ENCODE results near the gene CHST8. TPM values are rescaled to one million over a fixed set of nuclear protein-coding genes. Genes with fewer than 3 reads are reported as not detected.

CHST8 gene
- total RNA-seq, 2 donors from 2014 or later, result not detected

DNA sequence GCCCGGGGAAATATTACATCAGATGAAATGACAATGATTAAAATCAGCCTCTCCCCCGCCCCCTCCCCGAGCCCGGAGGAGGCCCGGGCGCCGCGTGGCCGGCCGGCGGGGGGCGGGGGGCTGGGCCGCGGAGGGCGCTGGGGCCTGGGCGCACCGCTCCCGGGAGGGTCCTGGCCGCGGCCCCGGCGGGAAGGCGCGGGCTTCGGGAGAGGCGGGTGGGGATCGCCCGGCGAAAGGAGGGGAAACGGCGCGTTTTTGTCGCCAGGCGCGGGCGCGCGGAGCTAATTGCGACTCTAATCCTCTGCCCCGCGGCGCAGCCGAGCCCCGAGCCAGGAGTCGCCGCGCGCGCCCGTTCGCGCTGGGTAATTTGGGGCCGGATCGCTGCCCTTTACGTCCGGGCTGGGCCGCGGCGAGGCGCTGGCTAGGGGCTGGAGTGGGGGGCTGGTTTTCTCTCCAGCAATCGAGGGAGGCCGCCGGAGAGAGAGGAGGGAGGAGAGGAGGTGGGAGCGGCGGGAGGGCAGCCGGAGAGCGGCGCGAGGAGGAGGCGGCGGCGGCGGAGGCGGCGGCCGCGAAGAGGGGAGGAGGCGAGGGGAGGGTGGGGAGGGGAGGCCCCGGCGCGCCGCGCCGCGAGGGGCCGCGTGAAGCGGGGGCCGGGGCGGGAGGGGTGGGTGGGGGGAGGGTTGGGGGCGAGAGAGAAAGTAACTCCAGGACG lies 174.6 kb downstream of the CHST8 start, which contains the start of gene KCTD15:
TSS of gene KCTD15 (plus strand) at position 707 of the 712 bp plus-strand sequence. CDS start 3,585 bp downstream, outside the sequence.
- no peaks in the 10 kb centered on the region for H3K9me3 Mint-ChIP-seq
- DNase-seq (peak; percentile 48 to 49), ATAC-seq (replicated peaks in 1 of 2) (peak; percentile 33 to 35)
- H3K4me1 Mint-ChIP-seq (ENCODE audit: low read depth), result no peaks in the 10 kb centered on the region
- H3K27ac Mint-ChIP-seq, result no peak within 1 kb of the TSS
- H3K4me3 Mint-ChIP-seq, result peak within 1 kb of the TSS; percentile 85 to 87
- no peaks in the 10 kb centered on the region for H3K36me3 Mint-ChIP-seq (ENCODE audit: insufficient read depth in 2 of 2)
- peaks cover 37% of the 10 kb centered on the region for H3K27me3 Mint-ChIP-seq (ENCODE audit: low read depth)

DNA sequence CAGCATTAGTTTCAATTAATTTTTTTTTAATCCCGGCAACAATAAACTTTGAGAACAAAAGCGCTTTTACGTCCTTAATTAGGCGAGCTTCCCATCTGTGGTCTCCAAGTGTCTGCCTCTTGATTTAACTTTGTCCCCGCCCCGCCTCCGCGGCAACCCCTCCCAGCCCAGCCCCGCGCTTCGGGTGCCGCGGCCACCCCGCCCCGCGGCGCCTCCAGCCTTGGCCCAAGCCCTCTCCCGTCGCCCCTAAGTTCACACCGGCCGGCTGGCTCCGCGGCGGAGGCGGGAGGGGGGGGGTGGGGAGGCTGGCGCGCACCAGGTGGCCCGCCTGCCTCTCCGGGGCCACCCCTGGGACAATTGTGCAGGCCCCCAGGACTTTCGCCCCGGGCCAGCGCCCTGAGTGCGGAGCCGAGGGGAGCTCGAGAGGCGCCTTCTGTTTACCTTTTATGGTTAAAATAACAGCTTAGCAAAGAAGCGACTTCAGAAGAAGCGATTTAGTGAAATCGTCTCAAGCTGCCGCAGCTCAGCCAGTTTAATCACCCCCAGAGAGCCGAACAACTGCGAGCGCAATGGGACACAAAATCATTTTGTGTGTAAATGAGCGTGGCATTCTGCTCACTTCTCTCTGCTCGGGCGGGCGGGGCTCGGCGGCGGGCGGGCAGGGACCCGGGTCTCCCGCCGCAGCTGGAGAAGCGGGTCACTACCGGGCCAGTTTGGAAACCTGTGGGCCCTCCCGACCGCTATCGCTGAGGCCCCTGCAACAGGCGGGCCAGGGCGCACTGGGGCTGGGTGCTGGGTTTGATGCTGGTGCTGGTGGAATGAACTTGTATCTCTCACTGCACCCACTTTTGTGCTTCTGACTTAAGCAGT lies 176.3 kb downstream of the CHST8 start:
- Mint-ChIP-seq H3K9me3 (no peaks in the 10 kb centered on the region), H3K4me1 (ENCODE audit: low read depth) (no peaks in the 10 kb centered on the region), H3K27me3 (ENCODE audit: low read depth) (peaks cover 25% of the 10 kb centered on the region), H3K27ac (no peak overlapping the region), H3K36me3 (ENCODE audit: insufficient read depth in 2 of 2) (no peaks in the 10 kb centered on the region), H3K4me3 (peak overlapping the region; percentile 74 to 85)
- no peak for ATAC-seq (replicated peaks in 1 of 2)
- peak in 1 of 2 donors; percentile 21 for DNase-seq

DNA sequence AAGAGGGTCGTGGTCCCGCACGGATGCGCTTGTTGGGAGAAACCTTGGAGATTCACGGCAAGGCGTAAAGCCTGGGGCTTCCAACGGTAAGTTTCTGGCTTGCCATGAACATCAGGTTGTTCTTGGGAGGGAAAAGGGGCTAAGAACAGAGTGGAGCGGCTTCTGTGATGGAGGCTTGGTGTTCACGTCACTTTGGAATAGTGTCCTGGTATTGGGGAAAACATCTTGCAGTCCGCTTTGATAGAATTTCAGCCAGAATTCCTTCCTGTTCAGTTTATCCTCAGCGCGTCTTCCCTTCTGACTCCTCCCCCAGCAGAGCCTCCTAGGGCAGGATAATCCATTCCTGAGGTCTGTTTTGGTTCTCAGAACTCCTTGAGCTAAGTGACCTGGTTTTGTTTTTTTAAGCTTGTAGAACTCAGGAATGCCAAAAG lies 176.9 kb downstream of the CHST8 start:
- Mint-ChIP-seq H3K36me3 (ENCODE audit: insufficient read depth in 2 of 2) (no peaks in the 10 kb centered on the region), H3K4me1 (ENCODE audit: low read depth) (no peaks in the 10 kb centered on the region), H3K4me3 (no peak overlapping the region), H3K27me3 (ENCODE audit: low read depth) (peaks cover 19% of the 10 kb centered on the region), H3K9me3 (no peaks in the 10 kb centered on the region), H3K27ac (no peak overlapping the region)
- DNase-seq (no peak), ATAC-seq (replicated peaks in 1 of 2) (no peak)

GRCh38 chr19:33799476-33799875 lies 177.7 kb downstream of the CHST8 start:
- Mint-ChIP-seq H3K36me3 (ENCODE audit: insufficient read depth in 2 of 2) (no peaks in the 10 kb centered on the region), H3K4me3 (no peak overlapping the region), H3K27me3 (ENCODE audit: low read depth) (peaks cover 17% of the 10 kb centered on the region), H3K4me1 (ENCODE audit: low read depth) (no peaks in the 10 kb centered on the region), H3K27ac (no peak overlapping the region), H3K9me3 (no peaks in the 10 kb centered on the region)
- no peak for ATAC-seq (replicated peaks in 1 of 2)
- no peak for DNase-seq

DNA sequence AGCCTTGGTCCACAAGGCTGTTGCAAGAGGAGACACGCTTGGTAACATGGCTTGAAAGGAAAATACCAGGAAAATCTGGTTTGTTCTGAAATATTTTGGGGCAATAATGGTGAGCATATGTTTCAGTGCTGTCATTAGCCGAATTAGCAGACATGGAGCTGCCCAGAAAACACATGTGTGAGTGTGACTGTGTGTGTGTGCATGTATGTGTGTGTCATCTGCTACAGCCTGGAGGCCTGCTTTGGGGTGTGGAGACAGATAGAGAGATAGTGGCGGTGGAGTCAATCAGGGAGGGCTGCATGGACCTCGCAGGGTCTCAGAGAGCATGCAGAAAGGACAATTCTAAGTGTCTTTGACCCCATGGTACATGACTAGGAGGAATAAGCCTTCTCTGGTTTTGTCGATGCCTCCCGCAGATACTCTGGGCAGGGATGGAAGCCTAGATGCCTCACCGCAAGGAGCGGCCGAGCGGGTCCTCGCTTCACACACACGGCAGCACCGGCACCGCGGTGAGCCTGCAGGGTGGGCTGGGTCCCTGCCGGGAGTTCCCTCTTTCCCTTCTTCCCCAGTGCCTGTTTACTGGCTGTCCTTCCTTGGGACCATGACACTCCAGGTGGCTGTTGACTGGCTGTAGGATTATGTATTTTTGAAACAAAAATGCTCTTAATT lies 178.4 kb downstream of the CHST8 start:
- no peak overlapping the region for H3K4me3 Mint-ChIP-seq
- H3K4me1 Mint-ChIP-seq (ENCODE audit: low read depth), result no peaks in the 10 kb centered on the region
- H3K36me3 Mint-ChIP-seq (ENCODE audit: insufficient read depth in 2 of 2), result no peaks in the 10 kb centered on the region
- H3K27ac Mint-ChIP-seq, result no peak overlapping the region
- DNase-seq (no peak), ATAC-seq (replicated peaks in 1 of 2) (no peak)
- H3K9me3 Mint-ChIP-seq, result no peaks in the 10 kb centered on the region
- peaks cover 17% of the 10 kb centered on the region for H3K27me3 Mint-ChIP-seq (ENCODE audit: low read depth)

GRCh38 chr19:33801411-33801810 lies 179.7 kb downstream of the CHST8 start:
- Mint-ChIP-seq H3K27me3 (ENCODE audit: low read depth) (peaks cover 17% of the 10 kb centered on the region), H3K9me3 (no peaks in the 10 kb centered on the region), H3K27ac (no peak overlapping the region), H3K4me3 (no peak overlapping the region), H3K4me1 (ENCODE audit: low read depth) (no peaks in the 10 kb centered on the region), H3K36me3 (ENCODE audit: insufficient read depth in 2 of 2) (no peaks in the 10 kb centered on the region)
- ATAC-seq (replicated peaks in 1 of 2) (no peak), DNase-seq (no peak)

DNA sequence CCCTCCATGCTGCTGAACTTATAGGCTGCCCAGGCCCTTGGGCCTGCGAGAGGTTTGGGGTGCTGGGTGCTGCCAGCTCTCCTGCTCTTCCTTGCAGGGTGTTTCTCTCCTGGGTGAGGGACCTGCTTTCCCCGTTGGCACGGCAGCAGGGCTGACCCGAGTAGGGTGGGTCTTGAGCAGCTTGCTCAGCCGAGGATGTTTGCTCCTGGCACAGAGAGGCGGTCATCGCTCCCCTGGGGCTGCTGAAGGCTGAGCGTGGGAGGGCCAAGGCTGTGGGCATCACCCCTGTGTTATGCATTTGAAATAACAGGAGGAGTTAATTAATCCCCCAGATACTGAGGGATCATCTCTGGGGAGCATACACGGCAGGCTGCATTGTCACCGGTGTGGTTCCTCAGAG lies 180.2 kb downstream of the CHST8 start:
- Mint-ChIP-seq H3K4me1 (ENCODE audit: low read depth) (no peaks in the 10 kb centered on the region), H3K4me3 (no peak overlapping the region), H3K36me3 (ENCODE audit: insufficient read depth in 2 of 2) (no peaks in the 10 kb centered on the region), H3K9me3 (no peaks in the 10 kb centered on the region), H3K27me3 (ENCODE audit: low read depth) (peaks cover 17% of the 10 kb centered on the region), H3K27ac (no peak overlapping the region)
- ATAC-seq (replicated peaks in 1 of 2) (no peak), DNase-seq (no peak)

- H3K27me3 Mint-ChIP-seq (ENCODE audit: low read depth), result peaks cover 17% of the 10 kb centered on the region
- H3K9me3 Mint-ChIP-seq, result no peaks in the 10 kb centered on the region
- DNase-seq, result no peak
- no peak overlapping the region for H3K4me3 Mint-ChIP-seq
- no peaks in the 10 kb centered on the region for H3K36me3 Mint-ChIP-seq (ENCODE audit: insufficient read depth in 2 of 2)
- no peak for ATAC-seq (replicated peaks in 1 of 2)
- no peaks in the 10 kb centered on the region for H3K4me1 Mint-ChIP-seq (ENCODE audit: low read depth)
- H3K27ac Mint-ChIP-seq, result no peak overlapping the region
Observed at GRCh38 chr19:33802801-33803200, 181.0 kb downstream of the CHST8 start.

DNA sequence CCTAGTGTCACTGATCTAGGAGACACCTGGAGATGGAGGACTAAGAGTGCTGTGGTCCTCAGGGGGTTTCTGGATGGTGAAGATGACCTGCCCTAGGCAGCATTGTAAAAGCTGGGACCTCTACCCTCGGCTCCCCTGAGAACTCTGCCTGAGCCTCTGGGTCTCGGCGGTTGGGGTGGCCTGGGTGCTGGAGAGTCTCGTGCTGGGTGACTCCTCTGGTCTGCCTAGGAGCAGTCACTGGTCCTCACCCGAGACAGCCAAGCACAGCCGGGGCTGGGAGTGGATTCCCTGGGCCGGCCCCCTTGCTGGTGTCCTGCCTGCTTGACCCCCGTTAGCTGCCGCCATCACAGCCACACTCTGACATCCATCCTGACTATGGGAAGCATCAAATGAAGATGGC lies 181.6 kb downstream of the CHST8 start:
- Mint-ChIP-seq H3K4me3 (no peak overlapping the region), H3K27ac (no peak overlapping the region), H3K36me3 (ENCODE audit: insufficient read depth in 2 of 2) (no peaks in the 10 kb centered on the region), H3K4me1 (ENCODE audit: low read depth) (no peaks in the 10 kb centered on the region), H3K9me3 (no peaks in the 10 kb centered on the region), H3K27me3 (ENCODE audit: low read depth) (peaks cover 17% of the 10 kb centered on the region)
- no peak for DNase-seq
- no peak for ATAC-seq (replicated peaks in 1 of 2)

DNA sequence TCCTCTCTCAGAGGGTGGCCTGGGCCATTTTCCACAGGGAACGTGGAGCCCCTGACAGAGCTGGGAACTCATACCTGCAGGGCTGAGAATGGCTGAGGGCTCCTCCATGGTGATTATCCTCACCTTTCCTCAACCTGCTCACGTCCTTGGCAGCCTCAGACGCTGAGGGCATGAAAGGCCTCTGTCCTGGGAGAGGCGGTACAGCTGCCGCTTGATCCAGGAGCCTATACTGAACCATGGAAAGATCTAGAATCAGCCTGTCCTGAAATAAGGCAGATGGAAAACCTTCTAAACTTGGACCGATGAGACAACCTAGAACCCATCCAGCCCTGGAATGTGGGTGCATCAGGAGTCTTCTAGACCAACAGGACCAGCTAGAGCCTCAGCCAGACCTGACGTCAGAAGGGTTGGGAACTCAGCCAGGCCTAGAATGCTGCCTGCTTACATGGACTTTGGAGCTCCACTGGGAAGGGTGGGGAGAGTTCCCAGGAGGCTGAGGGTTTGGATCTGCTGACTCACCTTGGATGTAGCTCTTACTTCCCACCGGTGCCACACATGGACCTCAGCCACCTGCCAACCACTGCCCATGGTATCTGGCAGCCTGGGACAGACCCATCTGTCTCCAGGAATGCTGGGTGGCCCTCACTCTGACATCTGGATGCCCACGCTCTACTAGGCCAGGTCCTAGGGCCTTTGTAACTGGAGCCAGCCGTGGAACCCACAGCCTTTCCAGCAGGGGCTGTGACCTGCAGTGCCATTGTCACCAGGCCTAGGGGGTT lies 182.5 kb downstream of the CHST8 start:
- Mint-ChIP-seq H3K4me1 (ENCODE audit: low read depth) (no peaks in the 10 kb centered on the region), H3K36me3 (ENCODE audit: insufficient read depth in 2 of 2) (no peaks in the 10 kb centered on the region), H3K4me3 (no peak overlapping the region), H3K9me3 (no peaks in the 10 kb centered on the region), H3K27ac (no peak overlapping the region), H3K27me3 (ENCODE audit: low read depth) (peaks cover 9% of the 10 kb centered on the region)
- DNase-seq (no peak), ATAC-seq (replicated peaks in 1 of 2) (no peak)

DNA sequence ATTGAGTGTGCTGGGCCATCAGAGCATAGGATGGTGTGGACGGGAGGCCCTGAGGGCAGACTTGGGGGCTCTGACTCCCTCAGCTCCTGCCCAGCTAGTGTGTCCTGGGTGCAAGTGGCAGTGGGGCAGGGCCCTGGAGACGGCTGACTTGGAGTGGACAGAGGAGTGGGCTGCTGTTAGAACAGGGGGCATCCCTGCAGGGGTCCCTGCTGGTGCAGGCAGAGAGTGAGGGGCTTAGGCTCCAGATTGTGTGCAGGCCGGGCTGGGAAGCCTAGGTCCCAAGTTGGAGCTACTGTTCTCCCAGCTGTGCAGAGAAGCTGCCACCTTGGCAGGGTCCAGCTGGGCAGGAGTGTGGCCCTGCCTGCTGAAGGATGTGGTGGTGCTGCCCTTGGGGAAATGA lies 183.6 kb downstream of the CHST8 start:
- Mint-ChIP-seq H3K27me3 (ENCODE audit: low read depth) (no peaks in the 10 kb centered on the region), H3K4me1 (ENCODE audit: low read depth) (no peaks in the 10 kb centered on the region), H3K36me3 (ENCODE audit: insufficient read depth in 2 of 2) (no peaks in the 10 kb centered on the region), H3K9me3 (no peaks in the 10 kb centered on the region), H3K27ac (no peak overlapping the region), H3K4me3 (no peak overlapping the region)
- ATAC-seq (replicated peaks in 1 of 2) (no peak), DNase-seq (no peak)

DNA sequence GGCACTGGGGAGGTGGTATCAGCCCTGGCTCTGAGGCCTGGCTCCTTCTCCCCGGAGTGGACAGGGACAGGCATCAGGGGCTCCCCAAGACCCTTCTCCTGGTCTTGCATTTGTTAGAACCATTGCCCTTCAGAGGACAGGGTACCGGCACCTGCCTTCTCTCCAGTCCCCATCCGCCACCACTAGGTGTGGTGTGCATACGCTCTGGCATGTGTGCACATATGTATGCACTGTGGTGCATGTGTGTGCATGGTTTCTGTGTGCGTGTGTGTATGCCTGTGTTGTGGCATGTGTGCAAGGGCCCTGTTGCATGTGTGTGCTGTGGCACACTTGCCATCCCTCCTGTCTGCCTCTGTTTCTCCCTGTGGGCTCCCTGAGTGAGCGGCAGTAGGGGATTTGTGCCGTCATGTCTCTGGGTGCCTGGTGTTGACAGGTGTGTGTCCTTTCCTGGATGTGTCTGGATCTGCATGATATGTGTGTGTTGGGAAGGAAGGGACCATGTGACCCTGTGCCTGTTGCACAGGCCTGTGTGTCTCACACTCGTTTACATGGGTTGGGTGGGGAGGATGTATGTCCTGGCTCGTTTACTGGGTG lies 184.2 kb downstream of the CHST8 start:
- ATAC-seq (replicated peaks in 1 of 2), result no peak
- H3K36me3 Mint-ChIP-seq (ENCODE audit: insufficient read depth in 2 of 2), result no peaks in the 10 kb centered on the region
- no peaks in the 10 kb centered on the region for H3K9me3 Mint-ChIP-seq
- H3K4me3 Mint-ChIP-seq, result no peak overlapping the region
- no peaks in the 10 kb centered on the region for H3K27me3 Mint-ChIP-seq (ENCODE audit: low read depth)
- no peak for DNase-seq
- no peaks in the 10 kb centered on the region for H3K4me1 Mint-ChIP-seq (ENCODE audit: low read depth)
- H3K27ac Mint-ChIP-seq, result no peak overlapping the region
